GM18867 (cell line): ENCODE results near the gene KATNBL1.
"Not testable (repeated sequence)": the region's sequence is repeated elsewhere in the genome, so short reads cannot be mapped to it uniquely, and the experiment has no call there.

Source experiments
- ATAC-seq: cut with Tn5 transposase; IDR thresholded peaks from one replicate; pipeline ENCODE4 v1.9.1; 2021; ENCODE audit warnings: mild to moderate bottlenecking, moderate library complexity; ENCODE audit not compliant: unreplicated experiment

The KATNBL1 gene

DNA sequence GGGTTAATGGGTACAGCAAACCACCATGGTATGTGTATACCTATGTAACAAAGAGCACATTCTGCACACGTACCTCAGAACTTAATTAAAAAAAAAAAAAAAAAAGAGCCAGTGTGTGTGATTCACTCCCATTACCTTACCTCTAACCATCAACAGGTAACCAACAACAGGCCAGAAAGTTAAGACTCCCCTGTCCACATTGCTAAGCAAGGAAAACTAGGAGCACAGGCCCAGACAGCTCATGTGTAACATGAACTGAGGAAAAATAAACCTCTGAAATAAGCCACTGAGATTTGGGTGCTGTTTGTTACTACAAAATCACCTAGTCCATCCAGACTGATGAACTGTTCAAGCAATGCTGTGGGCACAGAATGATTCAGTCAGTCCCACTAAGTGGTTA lies 6.0 kb downstream of the KATNBL1 start:
- no peak for ATAC-seq

DNA sequence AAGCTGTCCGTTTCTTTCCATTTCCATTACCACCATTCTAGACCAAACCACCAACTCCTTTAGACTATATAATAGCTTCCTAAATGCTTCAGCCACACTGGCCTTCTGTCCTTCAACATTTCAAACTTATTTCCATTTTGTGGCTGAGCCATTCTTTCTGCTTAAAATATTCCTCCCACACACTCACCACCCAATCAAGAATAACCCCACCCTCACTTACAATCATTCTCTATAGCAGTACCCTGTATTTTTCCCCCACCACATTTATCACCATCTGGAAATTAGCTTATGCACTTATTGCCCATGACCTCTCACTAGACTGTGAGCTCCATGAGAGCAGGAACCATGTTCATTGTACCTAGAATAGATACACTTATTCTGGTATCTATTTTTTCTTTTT lies 6.6 kb downstream of the KATNBL1 start:
- ATAC-seq = no peak

DNA sequence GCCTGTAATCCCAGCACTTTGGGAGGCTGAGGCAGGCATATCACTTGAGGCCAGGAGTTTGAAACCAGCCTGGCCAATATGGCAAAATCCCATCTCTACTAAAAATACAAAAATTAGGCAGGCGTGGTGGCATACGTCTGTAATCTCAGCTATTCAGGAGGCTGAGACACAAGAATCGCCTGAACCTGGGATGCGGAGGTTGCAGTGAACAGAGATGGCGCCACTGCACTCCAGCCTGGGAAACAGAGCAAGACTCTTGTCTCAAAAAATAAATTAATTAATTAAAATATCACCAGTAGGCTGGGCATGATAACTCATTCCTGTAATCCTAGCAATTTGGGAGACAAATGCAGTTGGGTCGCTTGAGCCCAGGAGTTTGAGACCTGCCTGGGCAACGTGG lies 16.6 kb downstream of the KATNBL1 start:
- ATAC-seq = not testable (repeated sequence)

DNA sequence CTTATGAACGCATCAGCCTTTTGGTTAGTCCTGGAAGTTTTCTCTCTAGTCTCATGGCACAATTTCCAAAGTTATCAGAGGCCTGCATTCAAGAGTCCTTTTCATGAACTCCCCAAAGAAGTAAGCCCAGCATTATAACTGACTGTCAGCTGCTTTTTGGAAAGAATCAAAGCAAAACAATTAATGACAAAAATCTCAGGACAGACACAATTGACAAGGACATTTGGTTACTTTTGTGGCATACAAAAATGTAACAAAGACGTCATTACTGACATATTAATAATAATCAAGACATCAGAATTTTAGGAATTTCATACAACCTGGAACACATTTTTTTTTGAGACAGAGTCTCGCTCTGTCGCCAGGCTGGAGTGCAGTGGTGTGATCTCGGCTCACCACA lies 21.2 kb downstream of the KATNBL1 start:
- no peak for ATAC-seq

- ATAC-seq = no peak
Observed at GRCh38 chr15:34185666-34186065, 24.2 kb downstream of the KATNBL1 start.

GRCh38 chr15:34182942-34183341 lies 27.0 kb downstream of the KATNBL1 start:
- no peak for ATAC-seq

- ATAC-seq = no peak
Observed at GRCh38 chr15:34179234-34179633, 30.7 kb downstream of the KATNBL1 start.

- not testable (repeated sequence) for ATAC-seq
Observed at GRCh38 chr15:34165987-34166573, 43.8 kb downstream of the KATNBL1 start.

- no peak for ATAC-seq
Observed at GRCh38 chr15:34161329-34161963, 48.5 kb downstream of the KATNBL1 start.

- ATAC-seq = no peak
Observed at GRCh38 chr15:34160735-34161134, 49.2 kb downstream of the KATNBL1 start.

GRCh38 chr15:34158355-34158754 lies 51.5 kb downstream of the KATNBL1 start:
- ATAC-seq = no peak

- no peak for ATAC-seq
Observed at GRCh38 chr15:34155859-34156258, 54.0 kb downstream of the KATNBL1 start.

DNA sequence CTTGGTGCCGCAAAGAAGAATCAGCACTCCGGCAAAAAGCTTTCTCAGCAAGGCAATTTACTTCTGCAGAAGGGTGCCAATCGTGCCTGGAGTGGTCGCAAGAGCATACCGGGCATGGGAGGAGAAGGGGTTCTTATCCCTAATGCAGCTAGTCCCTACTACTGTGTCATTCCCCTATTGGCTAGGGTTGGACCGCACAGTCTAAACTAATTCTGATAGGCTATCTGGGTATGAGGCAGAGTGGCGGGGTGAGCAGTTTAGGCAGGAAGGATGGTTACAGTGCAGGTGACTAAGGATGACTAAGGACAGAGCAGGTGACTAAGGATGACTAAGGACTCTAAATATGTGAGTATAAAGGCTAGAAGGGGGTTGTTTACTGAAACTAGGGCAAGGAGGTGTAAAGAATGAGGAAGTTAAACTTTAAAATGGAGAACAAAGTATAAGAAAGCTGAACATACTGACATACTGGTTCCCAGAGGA lies 55.1 kb downstream of the KATNBL1 start:
- ATAC-seq = no peak

DNA sequence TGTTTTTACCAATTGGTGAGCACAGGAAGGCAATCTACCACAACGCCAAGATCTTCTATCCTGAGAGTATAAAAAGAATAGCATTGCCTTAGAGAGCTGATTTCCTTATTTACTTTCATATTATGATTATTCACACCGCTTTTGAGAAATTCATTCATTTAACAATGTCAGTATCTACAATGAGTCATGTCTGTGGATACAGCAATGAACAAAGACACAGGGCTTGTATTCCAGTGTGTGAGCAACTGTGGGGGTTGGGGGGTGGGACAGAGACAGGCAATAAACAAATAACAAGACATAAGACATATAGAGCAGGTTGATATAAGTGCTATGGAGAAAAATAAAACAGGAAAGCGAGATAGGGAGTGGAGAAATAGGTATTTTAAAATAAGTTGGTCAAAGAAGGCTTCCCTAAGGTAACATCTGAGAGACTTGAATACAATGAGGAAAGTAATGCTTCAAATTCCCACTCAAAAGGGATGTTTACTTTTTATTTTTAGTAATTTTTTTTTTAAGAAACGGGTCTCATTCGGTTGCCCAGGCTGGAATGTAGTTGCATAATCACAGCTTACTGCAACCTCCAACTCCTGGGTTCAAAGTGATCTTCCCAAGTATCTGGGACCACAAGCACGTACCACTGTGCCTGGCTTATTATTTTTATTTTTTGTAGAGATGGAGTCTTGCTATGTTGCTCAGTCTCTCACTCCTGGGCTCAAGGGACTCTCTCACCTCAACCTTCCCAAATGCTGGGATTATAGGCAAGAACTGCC lies 62.3 kb downstream of the KATNBL1 start:
- ATAC-seq = no peak

DNA sequence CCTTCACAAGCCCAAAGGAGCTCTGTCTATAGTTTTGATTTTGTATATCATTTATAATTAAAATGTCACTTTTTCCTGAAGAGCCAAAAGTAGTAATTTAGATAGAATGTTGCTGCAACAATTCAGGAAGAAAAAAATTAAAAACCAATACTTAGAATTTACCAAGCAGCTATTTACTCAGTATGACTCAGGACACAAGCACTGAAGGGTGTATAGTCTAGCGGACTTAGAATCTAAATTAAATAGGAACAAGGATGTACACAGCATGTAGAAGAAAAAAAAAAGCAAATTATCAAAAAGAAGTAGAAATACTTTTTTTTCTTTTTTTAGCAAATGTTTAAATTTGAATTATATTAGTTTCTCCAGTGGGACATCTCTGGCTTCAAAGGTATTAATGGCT lies 76.4 kb downstream of the KATNBL1 start:
- no peak for ATAC-seq

DNA sequence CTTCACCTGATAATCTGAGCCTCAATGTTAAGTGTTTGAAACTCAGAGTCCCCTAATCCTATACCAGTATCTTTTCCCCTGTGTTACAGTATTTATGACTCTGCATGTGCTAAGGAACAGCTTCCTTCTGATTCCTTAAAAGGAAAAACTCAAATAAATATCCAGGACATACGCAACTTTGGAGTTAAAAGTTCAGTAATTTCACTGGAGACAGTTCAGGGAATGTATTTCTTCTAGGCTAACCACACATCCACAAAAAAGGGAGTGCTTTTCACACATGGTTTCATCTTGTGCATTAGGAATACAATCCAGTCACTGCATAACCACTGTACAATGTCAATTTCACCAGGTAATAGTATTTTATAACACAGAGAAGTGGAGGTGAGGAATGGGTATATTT lies 77.0 kb downstream of the KATNBL1 start:
- ATAC-seq = no peak

- ATAC-seq = no peak
Observed at GRCh38 chr15:34128898-34129297, 81.0 kb downstream of the KATNBL1 start.

DNA sequence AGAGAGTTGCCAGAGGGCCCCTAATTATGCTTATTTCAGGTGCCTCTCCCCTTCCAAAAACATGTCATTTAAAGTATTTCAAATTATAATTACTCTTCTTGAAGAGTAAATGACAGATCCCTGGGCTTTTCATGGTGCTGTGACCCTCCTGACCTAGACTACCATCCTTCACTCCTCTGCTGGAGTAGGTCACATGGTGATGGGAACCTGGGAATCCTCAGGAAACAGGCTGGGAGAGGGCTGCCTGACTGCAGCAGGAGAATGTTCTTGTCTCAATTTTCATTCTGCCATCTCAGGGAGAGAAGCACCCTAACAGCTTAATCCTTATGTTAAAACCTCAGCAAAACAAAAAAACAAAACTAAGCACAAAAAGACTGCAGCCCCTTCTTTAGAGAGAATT lies 83.4 kb downstream of the KATNBL1 start:
- ATAC-seq = no peak

DNA sequence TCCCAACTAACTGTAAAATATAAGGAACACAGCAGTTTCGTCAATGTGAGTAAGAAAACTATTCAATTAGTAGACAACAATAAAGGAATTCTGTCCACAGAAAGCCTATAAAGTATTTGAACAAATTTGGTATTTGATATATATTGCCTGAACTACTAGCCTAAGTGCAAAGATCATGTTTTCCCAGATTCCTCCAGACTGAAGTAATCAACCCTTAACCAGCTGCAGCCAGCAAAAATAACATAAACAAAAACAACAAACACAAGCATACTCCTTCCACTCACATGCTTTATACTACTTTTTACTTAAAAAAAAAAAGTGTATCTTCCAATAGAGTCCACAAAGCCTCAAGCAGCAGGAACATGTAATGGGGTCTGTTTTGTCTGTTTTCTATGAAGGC lies 84.0 kb downstream of the KATNBL1 start:
- no peak for ATAC-seq

- ATAC-seq = no peak
Observed at GRCh38 chr15:34124651-34125050, 85.2 kb downstream of the KATNBL1 start.

GRCh38 chr15:34122771-34123183 lies 87.1 kb downstream of the KATNBL1 start:
- no peak for ATAC-seq

DNA sequence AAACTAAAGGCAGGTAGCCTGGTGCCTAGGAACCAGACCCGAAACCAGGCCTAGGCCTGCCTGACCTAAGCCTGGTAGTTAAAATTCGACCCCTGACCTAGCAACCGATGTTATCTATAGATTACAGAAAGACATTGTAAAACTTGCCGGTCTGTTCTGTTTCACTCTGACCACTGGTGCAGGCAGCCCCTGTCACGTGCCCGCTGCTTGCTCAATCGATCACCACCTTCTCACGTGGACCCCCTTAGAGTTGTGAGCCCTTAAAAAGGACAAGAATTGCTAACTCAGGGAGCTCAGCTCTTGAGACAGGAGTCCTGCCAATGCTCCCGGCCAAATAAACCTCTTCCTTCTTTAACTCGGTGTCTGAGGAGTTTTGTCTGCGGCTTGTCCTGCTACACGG lies 88.1 kb downstream of the KATNBL1 start:
- ATAC-seq = not testable (repeated sequence)
